ENCODE results near the gene ANKRD39.

DNA sequence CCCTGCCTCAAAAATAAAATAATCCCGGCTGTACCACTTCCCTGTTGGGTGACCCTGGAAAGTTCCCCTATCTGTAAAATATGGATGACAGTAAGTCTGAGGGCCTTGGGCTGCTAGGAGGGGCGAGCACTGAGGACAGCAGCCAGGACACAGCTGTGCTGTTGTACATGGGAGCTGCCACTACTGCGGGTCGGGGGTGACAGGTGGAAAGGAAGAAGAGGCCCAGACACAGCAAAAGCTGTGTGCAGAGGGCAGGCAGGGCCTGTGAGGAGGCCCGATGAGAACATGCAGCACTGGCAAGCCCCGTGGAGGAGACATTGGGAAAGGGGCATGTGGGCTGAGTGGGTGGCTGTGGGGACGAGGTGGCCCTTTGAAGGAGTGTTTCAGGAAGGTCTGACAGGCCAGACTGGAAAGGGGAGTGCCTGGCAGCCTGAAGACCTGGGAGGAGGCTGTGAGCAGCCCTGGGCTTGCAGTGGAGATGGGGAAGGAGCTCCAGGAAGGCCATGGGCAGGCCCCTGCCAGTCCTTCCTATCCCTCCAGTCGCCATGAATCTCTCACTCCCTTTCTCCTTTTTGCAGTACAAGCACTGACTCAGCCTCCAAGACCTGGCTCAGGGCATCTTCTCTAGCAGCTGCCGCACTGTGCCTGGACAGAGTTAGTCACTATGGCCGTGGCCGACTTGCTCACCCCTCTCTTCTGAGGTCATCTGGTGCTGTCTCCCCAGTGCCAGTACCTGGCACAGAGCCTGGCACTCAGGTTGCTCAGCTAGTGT is 41.0 kb upstream of the ANKRD39 start:
- TF ChIP-seq POLR2A (IDR thresholded peaks at IDR 0.05): no peak
- TF ChIP-seq, protein P1, sequence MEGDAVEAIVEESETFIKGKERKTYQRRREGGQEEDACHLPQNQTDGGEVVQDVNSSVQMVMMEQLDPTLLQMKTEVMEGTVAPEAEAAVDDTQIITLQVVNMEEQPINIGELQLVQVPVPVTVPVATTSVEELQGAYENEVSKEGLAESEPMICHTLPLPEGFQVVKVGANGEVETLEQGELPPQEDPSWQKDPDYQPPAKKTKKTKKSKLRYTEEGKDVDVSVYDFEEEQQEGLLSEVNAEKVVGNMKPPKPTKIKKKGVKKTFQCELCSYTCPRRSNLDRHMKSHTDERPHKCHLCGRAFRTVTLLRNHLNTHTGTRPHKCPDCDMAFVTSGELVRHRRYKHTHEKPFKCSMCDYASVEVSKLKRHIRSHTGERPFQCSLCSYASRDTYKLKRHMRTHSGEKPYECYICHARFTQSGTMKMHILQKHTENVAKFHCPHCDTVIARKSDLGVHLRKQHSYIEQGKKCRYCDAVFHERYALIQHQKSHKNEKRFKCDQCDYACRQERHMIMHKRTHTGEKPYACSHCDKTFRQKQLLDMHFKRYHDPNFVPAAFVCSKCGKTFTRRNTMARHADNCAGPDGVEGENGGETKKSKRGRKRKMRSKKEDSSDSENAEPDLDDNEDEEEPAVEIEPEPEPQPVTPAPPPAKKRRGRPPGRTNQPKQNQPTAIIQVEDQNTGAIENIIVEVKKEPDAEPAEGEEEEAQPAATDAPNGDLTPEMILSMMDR (IDR thresholded peaks at IDR 0.05): no peak

Data from transverse colon (tissue), 3 donors.